ENCODE measurements around the gene HTR4. TPM values are rescaled to one million over a fixed set of nuclear protein-coding genes. Genes with fewer than 3 reads are reported as not detected.

HTR4 gene
- total RNA-seq, 4 donors from 2014 or later: 0.76 TPM; not detected in 3

DNA sequence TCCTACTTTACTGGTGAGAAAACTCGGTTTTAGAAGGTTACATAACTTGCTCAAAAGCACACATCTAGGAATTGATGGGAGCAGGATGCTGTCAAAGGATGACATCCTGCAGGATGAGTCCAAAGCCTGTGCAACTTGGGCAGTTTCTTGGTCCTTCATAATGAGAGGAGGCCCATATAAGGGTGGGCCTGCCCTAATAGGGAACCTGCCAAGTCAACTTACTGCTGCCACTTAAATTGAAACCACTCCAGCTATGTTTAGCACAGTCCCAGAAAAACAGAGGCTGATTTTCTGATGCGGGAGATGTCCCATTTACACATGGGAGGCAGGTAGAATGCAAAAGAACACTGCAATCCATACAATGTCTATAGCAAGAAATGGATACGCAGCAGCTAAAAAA lies 208.7 kb downstream of the HTR4 start:
- Histone ChIP-seq H3K4me3 (no peak overlapping the region), H3K9me3 (no peaks in the 10 kb centered on the region), H3K36me3 (peaks cover 0 to 32% (median 9%) of the 10 kb centered on the region in 3 donors), H3K27me3 (no peaks in the 10 kb centered on the region), H3K4me1 (no peaks in the 10 kb centered on the region), H3K27ac (no peak overlapping the region)
- WGBS, 2 donors: 70 to 76% methylated on average over 3 of the region's 3 CpGs
- intact Hi-C loops (cut with DNase I): no loop called here
- no peak for TF ChIP-seq POLR2A (IDR thresholded peaks at IDR 0.05)
- TF ChIP-seq, protein P1, sequence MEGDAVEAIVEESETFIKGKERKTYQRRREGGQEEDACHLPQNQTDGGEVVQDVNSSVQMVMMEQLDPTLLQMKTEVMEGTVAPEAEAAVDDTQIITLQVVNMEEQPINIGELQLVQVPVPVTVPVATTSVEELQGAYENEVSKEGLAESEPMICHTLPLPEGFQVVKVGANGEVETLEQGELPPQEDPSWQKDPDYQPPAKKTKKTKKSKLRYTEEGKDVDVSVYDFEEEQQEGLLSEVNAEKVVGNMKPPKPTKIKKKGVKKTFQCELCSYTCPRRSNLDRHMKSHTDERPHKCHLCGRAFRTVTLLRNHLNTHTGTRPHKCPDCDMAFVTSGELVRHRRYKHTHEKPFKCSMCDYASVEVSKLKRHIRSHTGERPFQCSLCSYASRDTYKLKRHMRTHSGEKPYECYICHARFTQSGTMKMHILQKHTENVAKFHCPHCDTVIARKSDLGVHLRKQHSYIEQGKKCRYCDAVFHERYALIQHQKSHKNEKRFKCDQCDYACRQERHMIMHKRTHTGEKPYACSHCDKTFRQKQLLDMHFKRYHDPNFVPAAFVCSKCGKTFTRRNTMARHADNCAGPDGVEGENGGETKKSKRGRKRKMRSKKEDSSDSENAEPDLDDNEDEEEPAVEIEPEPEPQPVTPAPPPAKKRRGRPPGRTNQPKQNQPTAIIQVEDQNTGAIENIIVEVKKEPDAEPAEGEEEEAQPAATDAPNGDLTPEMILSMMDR (IDR thresholded peaks at IDR 0.05): no peak
- DNase-seq: no peak

DNA sequence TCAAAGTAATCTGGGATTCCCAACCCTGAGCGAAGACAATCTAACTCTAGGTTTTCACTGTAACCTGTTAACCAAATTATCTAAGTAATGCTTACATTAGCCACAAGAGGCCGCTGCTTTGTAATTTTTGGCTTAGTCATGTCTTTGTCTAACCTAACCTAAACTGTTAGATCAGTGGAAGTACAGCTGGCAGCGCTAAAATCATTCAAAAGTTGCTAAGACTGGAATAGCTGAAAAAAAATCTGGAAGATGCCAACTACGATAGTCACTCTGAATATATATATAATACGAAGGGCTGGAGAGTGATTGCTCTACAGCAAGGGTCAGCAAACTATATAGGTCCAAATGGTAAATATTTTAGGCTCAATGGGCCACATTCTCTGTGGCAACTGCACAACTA lies 210.3 kb downstream of the HTR4 start:
- 23 to 26% methylated on average over 5 of the region's 5 CpGs for WGBS, 2 donors
- Histone ChIP-seq H3K27ac (no peak overlapping the region), H3K36me3 (peaks cover 0 to 48% (median 12%) of the 10 kb centered on the region in 3 donors), H3K4me3 (no peak overlapping the region), H3K9me3 (no peaks in the 10 kb centered on the region), H3K27me3 (no peaks in the 10 kb centered on the region), H3K4me1 (no peaks in the 10 kb centered on the region)
- DNase-seq: no peak
- intact Hi-C loops (cut with DNase I): loop anchor here (2.0 kb wide), 1 partner anchor 287 kb away; no protein-coding TSS in a partner anchor
- TF ChIP-seq POLR2A (IDR thresholded peaks at IDR 0.05): no peak
- TF ChIP-seq, protein P1 (IDR thresholded peaks at IDR 0.05): peak; percentile 28 to 83 (median 74)

DNA sequence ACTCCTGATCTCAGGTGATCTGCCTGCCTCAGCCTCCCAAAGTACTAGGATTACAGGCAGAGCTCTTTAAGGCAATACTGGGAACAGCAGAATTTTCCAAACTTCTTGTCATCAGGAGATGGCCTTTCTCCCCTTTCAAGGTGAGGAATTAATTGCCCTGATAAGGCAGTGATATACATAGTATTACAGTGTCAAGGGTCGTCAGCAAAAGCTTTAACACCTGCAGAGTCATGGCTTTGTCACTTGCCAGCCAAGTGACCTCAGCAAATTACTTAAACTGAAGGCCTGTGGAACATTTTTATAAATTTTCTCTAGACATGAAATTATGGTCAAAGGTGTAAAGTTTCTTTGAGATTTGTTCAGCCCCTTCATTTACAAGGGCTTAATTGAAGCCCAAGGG lies 211.1 kb downstream of the HTR4 start:
- WGBS, 2 donors: 38 to 44% methylated on average over 1 of the region's 1 CpG
- intact Hi-C loops (cut with DNase I): loop anchor here (2.0 kb wide), 1 partner anchor 288 kb away; no protein-coding TSS in a partner anchor
- H3K36me3 ChIP-seq: peaks cover 0 to 55% (median 12%) of the 10 kb centered on the region in 3 donors

DNA sequence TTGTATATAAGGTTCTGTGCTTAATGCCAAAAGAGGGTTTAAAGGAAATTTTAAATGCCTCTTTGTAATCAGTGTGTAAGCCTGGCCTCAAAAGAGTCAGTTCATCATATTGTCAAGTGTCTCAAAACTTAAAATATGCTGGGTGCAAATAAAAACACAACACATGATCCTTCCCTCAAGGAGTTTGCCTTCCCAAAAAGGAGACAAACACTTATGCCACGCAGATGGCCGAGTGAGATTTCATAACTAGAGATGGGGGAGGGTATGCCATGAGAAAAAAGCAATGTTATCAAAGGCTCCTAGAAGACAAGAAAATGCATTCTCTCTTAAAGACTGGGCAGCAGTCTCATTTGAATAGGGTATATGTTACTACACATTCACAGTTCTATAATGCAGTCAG lies 215.4 kb downstream of the HTR4 start:
- intact Hi-C loops (cut with DNase I): no loop called here
- H3K27me3 ChIP-seq: no peaks in the 10 kb centered on the region
- DNase-seq: no peak
- peaks cover 0 to 98% (median 28%) of the 10 kb centered on the region in 3 donors for H3K36me3 ChIP-seq
- WGBS, 2 donors: 79 to 85% methylated on average over 2 of the region's 2 CpGs
- H3K4me3 ChIP-seq: no peak overlapping the region
- H3K9me3 ChIP-seq: no peaks in the 10 kb centered on the region
- TF ChIP-seq, protein P1 (IDR thresholded peaks at IDR 0.05): no peak
- no peak for TF ChIP-seq POLR2A (IDR thresholded peaks at IDR 0.05)
- no peak overlapping the region for H3K27ac ChIP-seq
- H3K4me1 ChIP-seq: no peaks in the 10 kb centered on the region

More for the DNA sequence above, 211.1 kb downstream of the HTR4 start:
- Histone ChIP-seq H3K27ac (no peak overlapping the region), H3K4me1 (no peaks in the 10 kb centered on the region), H3K9me3 (no peaks in the 10 kb centered on the region), H3K4me3 (no peak overlapping the region), H3K27me3 (no peaks in the 10 kb centered on the region)
- TF ChIP-seq POLR2A (IDR thresholded peaks at IDR 0.05): no peak
- TF ChIP-seq, protein P1 (IDR thresholded peaks at IDR 0.05): no peak
- no peak for DNase-seq

DNA sequence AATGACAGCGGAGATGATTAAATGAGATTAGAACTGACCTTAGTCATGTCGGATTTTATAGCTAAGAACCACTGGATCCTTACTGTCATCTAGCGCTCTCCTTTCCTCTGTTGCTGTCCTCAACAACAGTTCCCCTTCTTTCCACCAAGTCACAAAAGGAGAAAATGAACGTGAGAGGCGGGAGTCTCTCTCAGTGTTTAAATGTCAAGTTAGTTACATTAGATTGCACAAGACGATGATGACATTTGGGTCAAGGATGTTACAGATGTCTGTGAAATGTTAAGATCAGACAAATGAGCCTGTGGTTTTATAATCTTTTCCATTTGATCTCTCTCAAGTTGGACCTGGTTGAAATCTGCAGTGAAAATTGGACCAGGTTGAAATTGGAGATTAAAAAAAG lies 217.1 kb downstream of the HTR4 start:
- H3K4me3 ChIP-seq: no peak overlapping the region
- H3K9me3 ChIP-seq: no peaks in the 10 kb centered on the region
- DNase-seq: no peak
- TF ChIP-seq POLR2A (IDR thresholded peaks at IDR 0.05): no peak
- TF ChIP-seq, protein P1 (IDR thresholded peaks at IDR 0.05): no peak
- peaks cover 0 to 93% (median 30%) of the 10 kb centered on the region in 3 donors for H3K36me3 ChIP-seq
- no peak overlapping the region for H3K27ac ChIP-seq
- WGBS, 2 donors: 81 to 83% methylated on average over 6 of the region's 6 CpGs
- H3K4me1 ChIP-seq: no peaks in the 10 kb centered on the region
- intact Hi-C loops (cut with DNase I): no loop called here
- H3K27me3 ChIP-seq: no peaks in the 10 kb centered on the region

Measured in esophagus squamous epithelium (tissue), 5 donors.